ENCODE measurements around the gene B3GAT1. TPM values are rescaled to one million over a fixed set of nuclear protein-coding genes. Genes with fewer than 3 reads are reported as not detected.

Gene B3GAT1
- total RNA-seq, 1 donor from 2014 or later = 1.9 TPM

DNA sequence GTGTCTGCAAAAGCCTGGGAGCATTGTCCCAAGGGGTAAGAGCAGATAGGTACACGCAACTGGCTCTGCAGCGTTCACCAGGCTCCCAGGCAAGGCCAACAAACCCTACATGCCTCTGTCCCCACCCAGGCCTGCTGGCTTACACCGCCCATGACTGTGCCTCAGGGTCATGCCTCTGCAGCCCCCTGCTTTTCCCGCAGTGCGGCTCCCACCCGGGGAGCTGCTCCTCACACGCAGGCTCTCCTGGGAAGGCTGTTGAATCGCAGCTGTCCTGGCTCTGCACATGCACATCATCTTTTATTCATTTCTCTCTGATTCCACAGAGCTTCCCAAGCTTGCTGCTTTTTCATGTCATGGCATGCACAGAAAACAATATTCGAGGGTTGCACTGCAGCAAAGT lies 29.2 kb upstream of the B3GAT1 start:
- FAIRE-seq = no peak

DNA sequence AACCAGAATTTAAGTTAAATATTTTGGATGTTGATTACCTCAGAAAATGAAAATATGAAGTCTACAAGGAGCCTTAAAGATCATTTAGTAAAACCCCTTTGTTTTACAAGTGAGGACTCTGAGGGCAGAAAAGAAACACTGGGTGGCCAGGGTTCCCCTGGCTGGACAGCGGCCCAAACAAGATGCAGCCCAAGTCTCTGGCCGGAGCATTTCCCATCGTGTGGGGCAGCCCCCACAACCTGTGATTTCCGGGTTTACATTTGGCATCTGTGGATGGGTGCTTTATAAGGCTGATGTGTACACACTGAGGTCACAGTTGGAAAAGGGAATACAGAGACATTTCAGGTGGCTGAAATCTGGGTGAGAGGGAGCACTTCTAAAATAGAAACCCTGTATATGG lies 28.8 kb upstream of the B3GAT1 start:
- no peak for TF ChIP-seq EZH2 (IDR thresholded peaks at IDR 0.05; ENCODE audit: insufficient read depth, low read length)
- TF ChIP-seq, protein P1, sequence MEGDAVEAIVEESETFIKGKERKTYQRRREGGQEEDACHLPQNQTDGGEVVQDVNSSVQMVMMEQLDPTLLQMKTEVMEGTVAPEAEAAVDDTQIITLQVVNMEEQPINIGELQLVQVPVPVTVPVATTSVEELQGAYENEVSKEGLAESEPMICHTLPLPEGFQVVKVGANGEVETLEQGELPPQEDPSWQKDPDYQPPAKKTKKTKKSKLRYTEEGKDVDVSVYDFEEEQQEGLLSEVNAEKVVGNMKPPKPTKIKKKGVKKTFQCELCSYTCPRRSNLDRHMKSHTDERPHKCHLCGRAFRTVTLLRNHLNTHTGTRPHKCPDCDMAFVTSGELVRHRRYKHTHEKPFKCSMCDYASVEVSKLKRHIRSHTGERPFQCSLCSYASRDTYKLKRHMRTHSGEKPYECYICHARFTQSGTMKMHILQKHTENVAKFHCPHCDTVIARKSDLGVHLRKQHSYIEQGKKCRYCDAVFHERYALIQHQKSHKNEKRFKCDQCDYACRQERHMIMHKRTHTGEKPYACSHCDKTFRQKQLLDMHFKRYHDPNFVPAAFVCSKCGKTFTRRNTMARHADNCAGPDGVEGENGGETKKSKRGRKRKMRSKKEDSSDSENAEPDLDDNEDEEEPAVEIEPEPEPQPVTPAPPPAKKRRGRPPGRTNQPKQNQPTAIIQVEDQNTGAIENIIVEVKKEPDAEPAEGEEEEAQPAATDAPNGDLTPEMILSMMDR (IDR thresholded peaks at IDR 0.05; ENCODE audit: insufficient read depth, low read depth, low read length) = no peak
- no peak for DNase-seq (ENCODE audit: low read depth)
- Histone ChIP-seq H3K4me2 (ENCODE audit: low read length) (no peak overlapping the region), H3K4me3 (ENCODE audit: insufficient read depth, low read depth, low read length) (no peak overlapping the region), H3K36me3 (ENCODE audit: insufficient read depth, low read length) (no peaks in the 10 kb centered on the region), H3K27me3 (ENCODE audit: insufficient read depth, low read length) (no peaks in the 10 kb centered on the region), H4K20me1 (ENCODE audit: insufficient read depth, low read length) (no peaks in the 10 kb centered on the region), H3K9ac (ENCODE audit: low read length) (no peak overlapping the region), H3K9me3 (ENCODE audit: insufficient read depth, low read depth, low read length) (peaks cover 14% of the 10 kb centered on the region), H2AFZ (ENCODE audit: low read depth, low read length) (no peak overlapping the region), H3K79me2 (ENCODE audit: insufficient read depth, low read length) (no peaks in the 10 kb centered on the region), H3K27ac (ENCODE audit: low read depth, low read length) (no peak overlapping the region), H3K4me1 (ENCODE audit: insufficient read depth, low read length) (no peaks in the 10 kb centered on the region)
- peaks cover 7% of the 10 kb centered on the region for H3K9me3 Mint-ChIP-seq (ENCODE audit: unreplicated experiment)
- no peak overlapping the region for H3K4me3 Mint-ChIP-seq (ENCODE audit: unreplicated experiment)
- no peaks in the 10 kb centered on the region for H3K36me3 Mint-ChIP-seq (ENCODE audit: low read depth, unreplicated experiment)
- peaks cover 3% of the 10 kb centered on the region for H3K4me1 Mint-ChIP-seq (ENCODE audit: low read depth, unreplicated experiment)
- no peak for FAIRE-seq
- no peak overlapping the region for H3K27ac Mint-ChIP-seq (ENCODE audit: unreplicated experiment)
- peaks cover 30% of the 10 kb centered on the region for H3K27me3 Mint-ChIP-seq (ENCODE audit: low read depth, unreplicated experiment)

More for the DNA sequence above, 29.2 kb upstream of the B3GAT1 start:
- Histone ChIP-seq H3K36me3 (ENCODE audit: insufficient read depth, low read length) (no peaks in the 10 kb centered on the region), H3K27ac (ENCODE audit: low read depth, low read length) (no peak overlapping the region), H3K4me2 (ENCODE audit: low read length) (no peak overlapping the region), H2AFZ (ENCODE audit: low read depth, low read length) (no peak overlapping the region), H3K9ac (ENCODE audit: low read length) (no peak overlapping the region), H3K9me3 (ENCODE audit: insufficient read depth, low read depth, low read length) (peaks cover 14% of the 10 kb centered on the region), H3K27me3 (ENCODE audit: insufficient read depth, low read length) (no peaks in the 10 kb centered on the region), H3K4me1 (ENCODE audit: insufficient read depth, low read length) (no peaks in the 10 kb centered on the region), H3K79me2 (ENCODE audit: insufficient read depth, low read length) (no peaks in the 10 kb centered on the region), H4K20me1 (ENCODE audit: insufficient read depth, low read length) (no peaks in the 10 kb centered on the region), H3K4me3 (ENCODE audit: insufficient read depth, low read depth, low read length) (no peak overlapping the region)
- H3K4me1 Mint-ChIP-seq (ENCODE audit: low read depth, unreplicated experiment) = peaks cover 3% of the 10 kb centered on the region
- peaks cover 7% of the 10 kb centered on the region for H3K9me3 Mint-ChIP-seq (ENCODE audit: unreplicated experiment)
- TF ChIP-seq, protein P1 (IDR thresholded peaks at IDR 0.05; ENCODE audit: insufficient read depth, low read depth, low read length) = no peak
- TF ChIP-seq EZH2 (IDR thresholded peaks at IDR 0.05; ENCODE audit: insufficient read depth, low read length) = no peak
- no peak for DNase-seq (ENCODE audit: low read depth)
- no peak overlapping the region for H3K4me3 Mint-ChIP-seq (ENCODE audit: unreplicated experiment)
- peaks cover 30% of the 10 kb centered on the region for H3K27me3 Mint-ChIP-seq (ENCODE audit: low read depth, unreplicated experiment)
- no peaks in the 10 kb centered on the region for H3K36me3 Mint-ChIP-seq (ENCODE audit: low read depth, unreplicated experiment)
- H3K27ac Mint-ChIP-seq (ENCODE audit: unreplicated experiment) = no peak overlapping the region
